SK-MEL-5 (cell line): Measurements from ENCODE around the gene ALG13. TPM values are rescaled to one million over a fixed set of nuclear protein-coding genes. Genes with fewer than 3 reads are reported as not detected.
"Not testable (repeated sequence)": the region's sequence is repeated elsewhere in the genome, so short reads cannot be mapped to it uniquely, and the experiment has no call there.

Source experiments
- DNase-seq: peaks from one replicate; pipeline ENCODE4 v3.0.0-alpha.2; 2016; ENCODE audit warnings: low read depth, low spot score
- in situ Hi-C: cut with HindIII; loops from 2 replicates; pipeline ENCODE4 v1.10.0; 2016; ENCODE audit warnings: low sequenced_read_pairs, high pct_unique_total_duplicates, low pct_unique_long_range_greater_than_20kb
- small RNA-seq, 2 experiments: library from RNA; depleted of rRNA; stranded (forward); fragments of <200 nt; gene quantifications; one replicate each; pipeline ENCODE3, GENCODE V24; 2014
- total RNA-seq: library from RNA; depleted of rRNA; stranded (reverse); fragments of >200 nt; shearing (Covaris generic); gene quantifications from 2 replicates; pipeline ENCODE4 v1.2.3, GENCODE V29; 2014; rRNA removed

The ALG13 gene
- total RNA-seq, 1 experiment from 2014 or later, result 64.4 TPM

DNA sequence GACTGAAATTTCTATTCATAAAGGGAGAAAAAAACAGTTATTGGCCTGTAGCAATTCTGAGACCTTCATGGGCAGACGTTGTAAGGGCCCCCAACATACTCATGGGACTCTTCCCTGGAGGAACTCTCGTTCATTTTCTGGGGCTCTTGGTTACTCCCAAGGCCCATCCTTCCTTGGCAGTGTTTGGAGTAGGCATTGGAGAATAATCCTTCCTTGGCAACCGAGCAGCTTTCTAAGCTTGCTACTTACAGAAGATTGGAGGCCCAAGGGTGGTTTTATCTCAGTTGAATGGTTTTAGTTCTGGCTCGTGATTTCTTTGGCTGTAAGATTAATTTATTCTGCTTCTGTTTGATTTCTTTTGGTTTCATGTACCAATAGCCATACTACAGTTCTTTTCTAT lies 50.4 kb downstream of the ALG13 start:
- in situ Hi-C loops, result no loop called here
- no peak for DNase-seq

DNA sequence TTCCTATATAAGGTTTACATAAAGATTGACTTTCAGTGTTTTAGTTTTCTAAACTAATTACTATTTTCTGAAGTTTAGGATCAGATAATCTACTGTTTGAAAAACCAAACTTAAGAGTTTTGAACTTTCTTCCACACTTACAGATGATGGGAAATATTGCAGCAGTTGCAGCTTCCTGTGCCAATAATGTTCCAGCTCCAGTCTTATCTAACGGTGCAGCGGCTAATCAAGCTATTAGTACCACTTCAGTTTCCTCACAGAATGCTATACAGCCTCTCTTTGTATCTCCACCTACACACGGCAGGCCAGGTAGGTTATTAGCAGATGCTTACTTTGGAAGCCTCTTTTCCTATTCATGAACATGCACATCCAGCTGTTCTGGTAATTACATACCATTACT lies 55.6 kb downstream of the ALG13 start:
- no peak for DNase-seq

GRCh38 chrX:111742018-111742417 lies 61.0 kb downstream of the ALG13 start:
- in situ Hi-C loops, result no loop called here
- no peak for DNase-seq

More for the DNA sequence above, 55.6 kb downstream of the ALG13 start:
- in situ Hi-C loops, result no loop called here

- in situ Hi-C loops, result no loop called here
Measured at GRCh38 chrX:111743316-111743715, 62.3 kb downstream of the ALG13 start.

DNA sequence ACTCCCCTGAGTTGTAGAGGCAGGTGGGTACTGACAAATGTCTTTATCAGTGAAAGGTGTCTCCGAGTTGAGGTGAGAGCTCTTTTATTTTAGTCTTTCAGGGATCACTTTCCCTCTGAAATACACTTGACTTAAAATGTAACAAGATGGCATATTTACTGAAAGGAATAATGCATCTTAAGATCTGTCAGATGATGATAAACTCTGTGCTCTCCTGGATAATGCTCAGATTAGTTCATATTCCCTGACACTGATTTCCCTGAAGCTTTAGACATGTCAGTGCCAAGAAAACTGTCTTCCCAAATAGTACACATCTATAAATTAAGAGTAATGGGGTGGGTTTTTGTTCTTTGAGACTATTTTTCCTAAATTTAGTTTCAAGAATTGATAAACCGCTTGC lies 75.5 kb downstream of the ALG13 start:
- in situ Hi-C loops, result no loop called here
- no peak for DNase-seq

More at GRCh38 chrX:111743316-111743715, 62.3 kb downstream of the ALG13 start:
- no peak for DNase-seq

DNA sequence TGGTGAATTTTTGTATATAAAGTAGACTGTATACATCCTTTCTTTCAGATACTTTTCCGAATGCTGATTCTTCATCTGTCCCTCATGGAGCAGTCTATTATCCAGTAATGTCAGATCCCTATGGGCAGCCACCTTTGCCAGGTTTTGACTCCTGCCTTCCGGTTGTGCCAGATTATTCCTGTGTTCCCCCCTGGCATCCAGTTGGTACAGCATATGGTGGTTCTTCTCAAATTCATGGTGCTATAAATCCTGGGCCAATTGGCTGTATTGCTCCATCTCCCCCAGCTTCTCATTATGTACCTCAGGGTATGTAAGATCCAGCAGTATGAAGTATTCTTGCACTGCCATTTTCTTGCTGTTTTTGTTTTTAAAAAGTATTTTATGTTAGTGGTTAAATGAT lies 78.7 kb downstream of the ALG13 start:
- no peak for DNase-seq
- in situ Hi-C loops, result no loop called here

DNA sequence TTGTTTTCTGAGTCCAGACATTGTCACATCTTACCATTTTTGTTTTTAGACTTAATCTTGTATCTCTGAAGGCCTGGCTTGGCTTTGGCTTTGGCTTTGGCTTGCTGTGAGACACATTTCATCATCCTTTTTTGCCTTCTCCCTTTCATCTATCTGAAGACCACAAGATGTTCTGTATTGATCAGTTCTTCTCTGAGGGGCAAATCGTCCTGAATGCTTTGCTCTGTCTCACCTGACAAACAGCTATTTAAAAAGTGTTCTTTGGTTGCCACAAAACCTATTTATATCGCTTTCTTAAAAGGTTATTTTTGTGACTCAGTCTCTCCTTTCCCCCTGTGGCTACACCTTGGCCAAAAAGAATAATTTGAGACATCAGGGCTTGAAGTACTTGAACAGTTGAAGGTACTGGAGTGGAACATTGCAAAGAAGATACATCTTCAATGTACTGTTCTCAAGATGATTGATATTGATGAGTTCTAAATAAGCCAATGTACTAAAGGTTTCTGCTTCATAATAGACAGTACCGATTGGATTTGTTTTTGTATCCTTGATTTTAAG lies 80.7 kb downstream of the ALG13 start:
- DNase-seq, result no peak
- in situ Hi-C loops, result no loop called here

- in situ Hi-C loops, result no loop called here
- DNase-seq, result no peak
Measured at GRCh38 chrX:111778591-111778990, 97.6 kb downstream of the ALG13 start.

DNA sequence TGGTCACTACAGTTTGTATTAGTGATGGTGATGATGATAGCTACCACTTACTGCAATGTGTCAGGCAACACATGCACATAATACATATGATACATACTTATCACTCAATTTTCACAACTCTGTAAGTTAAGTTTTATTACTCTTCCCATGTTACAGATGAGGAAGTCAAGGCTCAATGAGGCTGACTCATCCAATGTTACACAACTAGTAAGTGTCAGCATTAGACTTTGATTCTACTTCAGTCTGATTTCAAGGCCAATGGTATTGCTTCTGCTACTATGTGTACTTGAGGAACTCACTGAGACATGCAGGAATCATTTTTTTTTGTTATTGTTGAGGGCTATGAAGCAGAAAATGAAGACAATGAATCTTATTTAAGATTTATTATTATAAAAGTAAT lies 98.6 kb downstream of the ALG13 start:
- no peak for DNase-seq
- in situ Hi-C loops, result no loop called here

GRCh38 chrX:111784667-111785066 lies 103.7 kb downstream of the ALG13 start:
- in situ Hi-C loops, result no loop called here
- no peak for DNase-seq

GRCh38 chrX:111790054-111790453 lies 109.1 kb downstream of the ALG13 start:
- in situ Hi-C loops, DNase-seq: not testable (repeated sequence)

Small RNAs within 50 kb of the gene (small RNA-seq; reads per million reads assigned to genes)
- gene RNA5SP512, result 0 to 0.53 reads per million in 2 experiments

Other genes with a start within 250 kb of the ALG13 start
- gene SERTM2, start 169.5 kb upstream of the ALG13 start, total RNA-seq, result 0.03 TPM in 1 of 2 replicates, not detected in the other
- gene TRPC5OS, start 195.0 kb downstream of the ALG13 start, total RNA-seq, result not detected in 2 replicates